Mucosa of descending colon (tissue), 3 donors: ENCODE data around the gene IQCC. TPM values are rescaled to one million over a fixed set of nuclear protein-coding genes. Genes with fewer than 3 reads are reported as not detected.

Experiments
- ATAC-seq: fragments of 200-7000 bp; cut with Tn5 transposase; one replicate; pipeline ENCODE4 v1.9.1; 2020; ENCODE audit warnings: mild to moderate bottlenecking, moderate library complexity
- DNase-seq, 3 donors: peaks; one replicate each; pipeline ENCODE4 v3.0.0-alpha.2; 2020
- H3K36me3 ChIP-seq: fragments of 200-600 bp; one replicate; pipeline ENCODE4 v1.8.0; 2021; ENCODE audit warnings: low read depth, mild to moderate bottlenecking
- H3K4me1 ChIP-seq: fragments of 200-600 bp; one replicate; pipeline ENCODE4 v1.8.0; 2021; ENCODE audit warnings: low read depth, mild to moderate bottlenecking
- H3K4me3 ChIP-seq: fragments of 200-600 bp; one replicate; pipeline ENCODE4 v1.8.0; 2021; ENCODE audit warnings: mild to moderate bottlenecking
- H3K9me3 ChIP-seq: fragments of 200-600 bp; one replicate; pipeline ENCODE4 v1.8.0; 2021; ENCODE audit warnings: mild to moderate bottlenecking
- CTCF ChIP-seq: fragments of 200-600 bp; IDR thresholded peaks from one replicate; pipeline ENCODE4 v1.8.0; 2022; ENCODE audit warnings: antibody characterized with exemption, mild to moderate bottlenecking
- intact Hi-C, 2 donors: fragments of 100-400 bp; cut with DNase I in 1 of 2; cut with micrococcal nuclease in 1 of 2; formaldehyde crosslinking; loops; one replicate each; pipeline versions ENCODE4 v1.11.0 to v1.11.1; 2022; cut with DNase I, micrococcal nuclease
- total RNA-seq, 3 donors: library from RNA; stranded (reverse); fragmentation: NEBNext Ultra II Directional in 2 of 3; extraction: Animal tissue kit (Norgen Biotek cat#: 25700) in 2 of 3; gene quantifications; one replicate each; pipeline versions ENCODE4 v1.2.1 to v1.2.4, GENCODE V29; 2021 to 2023
- donor health status: DM: no; HTN: no; CAD: no; lungs with moderate emphysema.
- donor health status: DM: no; HTN: no; CAD: no.
- donor health status: DM: no; HTN: yes; CAD: no.

The IQCC gene
- total RNA-seq, 3 donors from 2014 or later = 1.1 to 2.2 (median 1.9) TPM

- Histone ChIP-seq H3K36me3 (peaks cover 3% of the 10 kb centered on the region), H3K4me3 (no peak overlapping the region), H3K4me1 (peaks cover 7% of the 10 kb centered on the region), H3K9me3 (no peaks in the 10 kb centered on the region)
- TF ChIP-seq CTCF = no peak
- DNase-seq (no peak), ATAC-seq (no peak)
- intact Hi-C loops = no loop called here
Measured at GRCh38 chr1:32197837-32198236, 7.6 kb upstream of the IQCC start.

- Histone ChIP-seq H3K4me3 (no peak overlapping the region), H3K36me3 (peaks cover 3% of the 10 kb centered on the region), H3K4me1 (peaks cover 7% of the 10 kb centered on the region), H3K9me3 (no peaks in the 10 kb centered on the region)
- intact Hi-C loops = no loop called here
- DNase-seq (no peak), ATAC-seq (no peak)
- no peak for TF ChIP-seq CTCF
Measured at GRCh38 chr1:32198237-32199042, 7.0 kb upstream of the IQCC start.

- Histone ChIP-seq H3K4me3 (no peak overlapping the region), H3K36me3 (no peaks in the 10 kb centered on the region), H3K4me1 (peaks cover 7% of the 10 kb centered on the region), H3K9me3 (no peaks in the 10 kb centered on the region)
- DNase-seq (peak in 1 of 3 donors; percentile 16), ATAC-seq (no peak)
- intact Hi-C loops = no loop called here
- no peak for TF ChIP-seq CTCF
Measured at GRCh38 chr1:32199043-32199716, 6.3 kb upstream of the IQCC start.

- no peak for TF ChIP-seq CTCF
- H3K4me3 ChIP-seq = no peak overlapping the region
- ATAC-seq = no peak
- no peaks in the 10 kb centered on the region for H3K36me3 ChIP-seq
- intact Hi-C loops = no loop called here
- H3K4me1 ChIP-seq = peaks cover 7% of the 10 kb centered on the region
- H3K9me3 ChIP-seq = no peaks in the 10 kb centered on the region
- DNase-seq = peak in 1 of 3 donors; percentile 62
Measured at GRCh38 chr1:32199717-32200072, 5.8 kb upstream of the IQCC start.

- Histone ChIP-seq H3K4me3 (peak within 1 kb of the TSS; percentile 18), H3K4me1 (peaks cover 11% of the 10 kb centered on the region), H3K36me3 (no peaks in the 10 kb centered on the region), H3K9me3 (no peaks in the 10 kb centered on the region)
- intact Hi-C loops = no loop called here
- ATAC-seq (peak; percentile 49), DNase-seq (peak; percentile 59 to 80 (median 68))
- no peak for TF ChIP-seq CTCF
Measured at GRCh38 chr1:32200226-32201010, 5.1 kb upstream of the IQCC start, which contains the start of gene CCDC28B. Gene CCDC28B, plus strand, starts transcription at chr1:32200595. Its CDS starts 1,341 bp downstream, at chr1:32201936.
